HFFc6 (cell line): Measurements from ENCODE around the gene FZD4. TPM values are rescaled to one million over a fixed set of nuclear protein-coding genes. Genes with fewer than 3 reads are reported as not detected.
"Not testable (repeated sequence)": the region's sequence is repeated elsewhere in the genome, so short reads cannot be mapped to it uniquely, and the experiment has no call there.

Experiments
- DNase-seq: peaks from one replicate; pipeline ENCODE4 v3.0.0-alpha.2; 2018
- H3K27ac Mint-ChIP-seq: 2 replicates; pipeline ENCODE4 v1.8.0; 2020; ENCODE audit warnings: mild to moderate bottlenecking, mixed read lengths
- H3K27me3 Mint-ChIP-seq: 2 replicates; pipeline ENCODE4 v1.8.0; 2021; ENCODE audit warnings: mild to moderate bottlenecking, moderate library complexity, mixed read lengths; ENCODE audit not compliant: insufficient read depth
- H3K36me3 Mint-ChIP-seq: 2 replicates; pipeline ENCODE4 v1.8.0; 2021; ENCODE audit warnings: low read depth, mixed read lengths
- H3K4me1 Mint-ChIP-seq: 2 replicates; pipeline ENCODE4 v1.8.0; 2020; ENCODE audit warnings: low read depth, mixed read lengths
- H3K4me3 Mint-ChIP-seq: 2 replicates; pipeline ENCODE4 v1.8.0; 2020; ENCODE audit warnings: mild to moderate bottlenecking, moderate library complexity, mixed read lengths
- H3K9me3 Mint-ChIP-seq: 2 replicates; pipeline ENCODE4 v1.8.0; 2020; ENCODE audit warnings: mild to moderate bottlenecking, mixed read lengths
- CTCF ChIP-seq: fragments of 200-600 bp; sonication (generic); IDR thresholded peaks from 2 replicates; pipeline ENCODE4 v1.5.0; 2021; ENCODE audit warnings: antibody characterized with exemption, mild to moderate bottlenecking
- total RNA-seq, 6 experiments: library from RNA; stranded (reverse); fragmentation: NEBNext Ultra II Directional; extraction: Animal tissue kit (Norgen Biotek cat#: 25700); gene quantifications; 2 replicates in 1 of 6; 3 replicates in 5 of 6; pipeline ENCODE4 v1.2.3, GENCODE V29; 2021

FZD4 gene
- total RNA-seq, 6 experiments from 2014 or later, result 11.0 to 13.8 (median 12.7) TPM

DNA sequence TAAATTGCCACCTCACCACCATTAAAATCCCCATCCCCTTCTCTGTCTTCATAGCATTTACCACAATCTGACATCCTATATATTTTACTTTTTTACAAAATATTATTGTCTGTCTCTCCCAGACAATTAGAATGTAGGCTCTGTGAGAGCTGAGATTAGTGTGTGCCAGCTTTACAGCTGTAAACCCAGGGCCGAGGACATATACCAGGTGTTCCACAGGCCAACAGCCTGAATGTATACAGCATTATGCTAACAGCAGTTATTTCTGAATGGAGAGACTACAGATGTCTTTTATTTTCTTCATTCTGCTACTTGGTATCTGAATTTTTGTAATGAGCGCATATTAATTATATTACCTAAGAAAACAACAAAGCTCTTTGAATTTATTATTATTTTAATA, 36.7 kb downstream of the FZD4 start:
- Mint-ChIP-seq H3K9me3 (no peaks in the 10 kb centered on the region), H3K27me3 (no peaks in the 10 kb centered on the region; the same call in 1 of the 2 replicates), H3K4me3 (no peak overlapping the region), H3K36me3 (no peaks in the 10 kb centered on the region), H3K27ac (no peak overlapping the region), H3K4me1 (peaks cover 46% of the 10 kb centered on the region)
- no peak for TF ChIP-seq CTCF
- DNase-seq, result no peak

- no peak for DNase-seq
- Mint-ChIP-seq H3K27ac (peak overlapping the region; percentile 20; the same call in 1 of the 2 replicates), H3K27me3 (no peaks in the 10 kb centered on the region; the same call in 1 of the 2 replicates), H3K4me1 (peaks cover 54% of the 10 kb centered on the region), H3K9me3 (peaks cover 6% of the 10 kb centered on the region), H3K36me3 (peaks cover 7% of the 10 kb centered on the region), H3K4me3 (no peak overlapping the region)
- TF ChIP-seq CTCF, result no peak
Observed at GRCh38 chr11:86917589-86917988, 37.6 kb downstream of the FZD4 start.

GRCh38 chr11:86916330-86916729, 38.9 kb downstream of the FZD4 start:
- Mint-ChIP-seq H3K27me3 (no peaks in the 10 kb centered on the region; the same call in 1 of the 2 replicates), H3K4me1 (peaks cover 63% of the 10 kb centered on the region), H3K27ac (peak overlapping the region; percentile 87), H3K36me3 (peaks cover 14% of the 10 kb centered on the region), H3K4me3 (peak overlapping the region; percentile 65), H3K9me3 (peaks cover 15% of the 10 kb centered on the region)
- TF ChIP-seq CTCF, result no peak
- peak; percentile 77 for DNase-seq

DNA sequence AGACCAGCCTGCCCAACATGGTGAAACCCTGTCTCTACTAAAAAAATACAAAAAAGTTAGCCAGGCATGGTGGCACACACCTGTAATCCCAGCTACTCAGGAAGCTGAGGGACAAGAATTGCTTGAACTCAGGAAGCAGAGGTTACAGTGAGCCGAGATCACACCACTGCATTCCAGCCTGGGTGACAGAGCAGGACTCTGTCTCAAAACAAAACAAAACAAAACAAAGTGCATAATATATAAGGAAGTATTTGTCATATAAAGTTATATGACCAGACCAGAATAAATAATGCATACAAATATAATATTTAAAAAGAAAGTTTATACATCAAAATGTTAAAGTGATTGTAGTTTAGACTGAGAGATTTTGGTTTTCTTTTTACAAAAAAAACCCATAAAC, 39.3 kb downstream of the FZD4 start:
- Mint-ChIP-seq H3K4me3 (peak overlapping the region; percentile 65; the same call in 1 of the 2 replicates), H3K9me3 (peaks cover 15% of the 10 kb centered on the region), H3K4me1 (peaks cover 66% of the 10 kb centered on the region), H3K27ac (peak overlapping the region; percentile 87), H3K36me3 (peaks cover 14% of the 10 kb centered on the region)
- H3K27me3 Mint-ChIP-seq, DNase-seq: not testable (repeated sequence)

- Mint-ChIP-seq H3K4me3 (no peak overlapping the region), H3K27me3 (no peaks in the 10 kb centered on the region; the same call in 1 of the 2 replicates), H3K36me3 (peaks cover 14% of the 10 kb centered on the region), H3K4me1 (peaks cover 75% of the 10 kb centered on the region), H3K27ac (peak overlapping the region; percentile 48), H3K9me3 (peaks cover 15% of the 10 kb centered on the region)
- no peak for TF ChIP-seq CTCF
- DNase-seq, result no peak
Observed at GRCh38 chr11:86914865-86915519, 40.2 kb downstream of the FZD4 start.

DNA sequence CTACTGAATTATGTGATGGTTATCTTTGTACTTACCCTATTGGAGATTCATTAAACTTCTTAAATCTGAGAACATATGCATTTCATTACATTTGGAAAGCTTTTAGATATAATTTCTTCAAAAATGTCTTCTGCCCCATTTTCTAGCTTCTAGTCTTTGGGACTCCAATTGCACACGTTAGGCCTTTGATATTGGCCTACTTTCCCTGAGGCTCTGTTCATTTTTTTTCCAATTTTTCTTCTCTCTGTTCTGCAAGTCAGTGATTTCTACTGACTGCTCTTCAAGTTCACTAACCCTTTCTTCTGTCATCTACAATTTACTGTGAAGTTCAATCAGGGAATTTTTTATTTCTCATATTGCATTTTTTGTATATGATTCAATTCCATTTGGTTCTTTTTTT, 43.0 kb downstream of the FZD4 start:
- Mint-ChIP-seq H3K9me3 (peaks cover 15% of the 10 kb centered on the region), H3K27ac (no peak overlapping the region), H3K4me1 (peaks cover 58% of the 10 kb centered on the region), H3K27me3 (peaks cover 2% of the 10 kb centered on the region; the same call in 1 of the 2 replicates), H3K36me3 (peaks cover 14% of the 10 kb centered on the region), H3K4me3 (no peak overlapping the region)
- TF ChIP-seq CTCF, result no peak
- no peak for DNase-seq
